Choroid plexus epithelial cell (primary cell): ENCODE measurements around the gene TGDS.

Experiments
- DNase-seq: peaks from one replicate; pipeline ENCODE4 v3.0.0-alpha.2; 2010; ENCODE audit warnings: low read depth
- H3K4me3 ChIP-seq: 2 replicates; pipeline ENCODE4 v1.5.1; 2011; ENCODE audit warnings: low read depth, mild to moderate bottlenecking, control low read depth, low read length, moderate library complexity
- TF ChIP-seq, protein P1 (sequence below): conservative IDR thresholded peaks from 2 replicates; pipeline ENCODE4 v1.5.1; 2011; ENCODE audit warnings: low read depth, mild to moderate bottlenecking, control low read depth, inconsistent platforms, low read length, moderate library complexity

The TGDS gene

DNA sequence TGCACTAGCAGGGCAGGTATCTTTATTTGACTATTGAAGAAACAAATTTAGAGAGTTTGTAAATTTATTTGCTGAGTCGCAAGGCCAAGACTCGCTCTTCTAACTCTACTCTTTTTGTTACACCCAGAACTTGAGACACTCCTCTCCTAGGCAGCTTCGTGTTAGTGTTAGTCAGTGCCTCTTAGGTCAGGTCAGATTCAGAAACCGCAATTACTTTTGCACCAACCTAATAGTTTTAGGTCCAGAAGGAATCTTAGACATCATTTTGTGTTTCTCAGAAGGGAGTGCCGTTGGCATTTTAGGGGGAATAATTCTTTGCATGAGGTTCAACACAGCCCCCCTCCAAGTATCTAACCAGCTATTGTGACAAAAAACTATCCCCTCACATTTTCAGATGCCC, 14.5 kb upstream of the TGDS start:
- H3K4me3 ChIP-seq = no peak overlapping the region
- no peak for DNase-seq
- TF ChIP-seq, protein P1, sequence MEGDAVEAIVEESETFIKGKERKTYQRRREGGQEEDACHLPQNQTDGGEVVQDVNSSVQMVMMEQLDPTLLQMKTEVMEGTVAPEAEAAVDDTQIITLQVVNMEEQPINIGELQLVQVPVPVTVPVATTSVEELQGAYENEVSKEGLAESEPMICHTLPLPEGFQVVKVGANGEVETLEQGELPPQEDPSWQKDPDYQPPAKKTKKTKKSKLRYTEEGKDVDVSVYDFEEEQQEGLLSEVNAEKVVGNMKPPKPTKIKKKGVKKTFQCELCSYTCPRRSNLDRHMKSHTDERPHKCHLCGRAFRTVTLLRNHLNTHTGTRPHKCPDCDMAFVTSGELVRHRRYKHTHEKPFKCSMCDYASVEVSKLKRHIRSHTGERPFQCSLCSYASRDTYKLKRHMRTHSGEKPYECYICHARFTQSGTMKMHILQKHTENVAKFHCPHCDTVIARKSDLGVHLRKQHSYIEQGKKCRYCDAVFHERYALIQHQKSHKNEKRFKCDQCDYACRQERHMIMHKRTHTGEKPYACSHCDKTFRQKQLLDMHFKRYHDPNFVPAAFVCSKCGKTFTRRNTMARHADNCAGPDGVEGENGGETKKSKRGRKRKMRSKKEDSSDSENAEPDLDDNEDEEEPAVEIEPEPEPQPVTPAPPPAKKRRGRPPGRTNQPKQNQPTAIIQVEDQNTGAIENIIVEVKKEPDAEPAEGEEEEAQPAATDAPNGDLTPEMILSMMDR = no peak

DNA sequence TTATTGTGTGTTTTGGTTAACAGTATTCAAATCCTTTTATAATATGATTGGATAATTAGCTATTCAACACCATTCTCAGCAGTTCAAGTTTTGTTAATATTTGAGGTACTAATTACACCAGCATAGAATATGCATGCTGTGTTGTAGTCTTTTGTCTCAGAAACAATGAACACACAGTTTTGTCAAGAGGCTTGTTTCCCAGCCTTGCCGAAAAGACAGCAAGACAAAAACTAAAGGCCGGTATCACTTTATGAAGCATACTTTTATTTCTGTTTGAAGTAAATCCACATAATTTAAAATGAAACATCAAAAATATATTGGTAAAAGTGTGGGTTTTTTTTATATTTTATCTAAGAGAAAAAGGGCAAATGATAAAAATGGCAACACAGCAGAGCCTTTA, 13.2 kb upstream of the TGDS start:
- TF ChIP-seq, protein P1 = no peak
- no peak overlapping the region for H3K4me3 ChIP-seq
- DNase-seq = no peak

DNA sequence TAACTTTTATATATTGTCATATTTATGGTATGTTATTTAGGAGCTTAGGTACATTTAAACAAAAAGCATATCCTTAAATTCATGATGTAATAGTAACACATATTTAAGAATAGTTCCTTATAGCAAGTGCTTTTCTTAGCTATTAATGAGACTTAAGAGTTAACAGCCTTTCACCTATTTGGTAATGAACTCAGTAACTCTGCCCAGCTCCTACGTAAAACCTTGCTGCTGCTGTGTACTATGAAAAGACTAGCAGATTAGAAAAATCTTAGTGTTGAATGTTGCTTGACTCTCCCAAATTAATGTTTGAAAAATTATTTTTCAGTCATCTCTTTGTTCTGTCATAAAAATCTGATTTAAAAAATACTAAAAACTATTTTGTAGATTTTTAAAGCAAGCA, 12.6 kb upstream of the TGDS start:
- no peak for DNase-seq
- H3K4me3 ChIP-seq = no peak overlapping the region
- TF ChIP-seq, protein P1 = no peak

DNA sequence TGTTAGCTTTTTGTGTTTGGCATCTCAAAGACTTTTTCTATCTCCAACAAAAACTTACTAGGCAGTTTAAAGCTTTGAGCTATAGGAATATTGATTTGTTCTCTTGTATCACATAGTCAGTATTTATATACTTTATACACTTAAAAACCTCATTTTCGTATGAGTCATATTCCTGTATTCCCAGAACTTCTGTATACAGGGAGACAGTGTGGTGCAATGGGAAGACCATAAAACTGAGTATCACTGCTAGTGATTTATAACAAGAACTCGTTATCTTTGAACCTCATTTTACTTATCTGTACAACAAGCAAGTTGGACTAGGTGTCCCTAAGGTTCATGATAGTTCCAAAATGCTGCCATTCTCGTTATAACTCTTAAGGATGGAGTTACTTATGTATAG, 12.0 kb upstream of the TGDS start:
- TF ChIP-seq, protein P1 = no peak

DNA sequence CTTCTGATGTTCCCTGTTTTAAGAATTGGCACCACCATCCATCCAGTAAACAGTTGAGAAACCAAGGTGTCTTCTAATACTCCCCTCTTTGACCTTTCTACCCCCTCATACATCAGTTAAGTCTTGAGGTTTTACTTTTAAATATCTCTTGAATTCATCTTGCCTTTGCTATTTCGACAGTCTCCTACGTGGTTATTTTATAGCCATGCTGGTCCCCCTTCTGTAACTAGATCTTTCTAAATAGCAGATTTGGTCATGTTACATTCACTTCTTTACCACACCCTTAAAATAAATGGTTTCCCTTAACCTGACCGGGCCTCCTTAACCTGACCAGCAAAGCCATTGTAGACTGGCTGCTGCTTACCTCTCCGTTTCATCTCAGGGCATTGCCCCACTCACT, 11.1 kb upstream of the TGDS start:
- no peak overlapping the region for H3K4me3 ChIP-seq
- TF ChIP-seq, protein P1 = no peak
- no peak for DNase-seq

More for the DNA sequence above, 12.0 kb upstream of the TGDS start:
- H3K4me3 ChIP-seq = no peak overlapping the region
- DNase-seq = no peak

DNA sequence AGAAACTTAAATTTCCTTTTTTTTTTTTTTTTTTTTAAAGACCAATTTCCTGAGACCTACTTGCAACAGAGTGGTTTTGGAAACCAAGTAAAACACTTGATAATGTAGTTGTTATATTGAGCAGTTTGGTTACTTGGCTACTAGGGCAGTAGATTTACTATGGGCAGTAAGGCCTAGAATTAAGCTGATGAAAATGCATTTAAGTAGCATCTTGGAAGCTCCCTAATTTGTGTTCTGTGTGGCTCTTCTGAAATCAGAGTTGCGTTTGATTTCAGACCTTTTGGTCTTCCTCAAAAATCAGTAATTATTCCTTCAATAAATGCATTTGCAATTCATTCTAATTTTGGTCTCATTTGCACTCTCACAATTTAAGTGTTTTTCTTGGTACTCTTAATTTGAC, 6.5 kb upstream of the TGDS start:
- peak overlapping the region; percentile 96 for H3K4me3 ChIP-seq
- DNase-seq = no peak
- TF ChIP-seq, protein P1 = no peak
